MV-4-11 (cell line): ENCODE data around the gene BAG5.

Experiments
- DNase-seq: peaks from one replicate; lab custom pipeline; 2025; lab: John Stamatoyannopoulos, UW

BAG5 gene

GRCh38 chr14:103509864-103510723 is 52.4 kb downstream of the BAG5 start:
- no peak for DNase-seq

DNA sequence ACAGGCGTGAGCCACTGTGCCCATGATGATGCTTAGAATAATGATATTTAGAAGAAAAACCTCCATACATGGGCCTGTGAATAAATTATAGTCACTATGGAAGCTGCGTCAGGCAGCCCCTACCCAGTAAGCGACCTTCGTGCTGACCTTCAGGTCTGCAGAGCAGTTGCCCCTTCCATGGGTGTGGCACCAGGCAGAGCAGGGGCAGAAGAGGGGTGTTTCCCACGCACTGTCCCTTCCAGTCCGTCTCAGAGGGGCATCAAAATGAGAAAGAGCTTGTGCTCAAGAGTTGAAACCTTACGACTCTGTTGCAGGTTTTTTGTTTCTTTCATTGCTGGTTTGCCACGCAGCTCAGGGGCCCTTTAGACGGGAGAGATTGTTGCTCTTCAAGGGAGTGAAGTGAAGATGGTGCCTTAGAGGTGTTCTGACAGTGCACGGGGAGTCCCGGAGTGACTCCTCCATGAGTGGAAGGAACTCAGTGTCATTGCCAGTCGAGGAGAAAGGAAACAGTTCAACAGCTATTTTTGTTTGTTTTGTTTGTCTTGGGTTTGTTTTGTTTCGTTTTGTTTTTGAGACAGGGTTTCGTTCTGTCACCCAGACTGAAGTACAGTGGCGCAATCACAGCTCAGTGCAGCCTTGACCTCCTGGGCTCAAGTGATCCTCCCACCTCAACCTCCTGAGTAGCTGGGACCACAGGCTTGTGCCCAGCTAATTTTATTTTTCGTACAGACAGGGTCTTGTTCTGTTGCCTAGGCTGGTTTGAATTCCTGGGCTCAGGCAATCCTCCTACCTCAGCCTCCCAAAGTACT is 53.7 kb downstream of the BAG5 start:
- no peak for DNase-seq

GRCh38 chr14:103507751-103508150 is 54.7 kb downstream of the BAG5 start:
- DNase-seq, result no peak
